ENCODE measurements around the gene TRIM54.

TRIM54 gene

DNA sequence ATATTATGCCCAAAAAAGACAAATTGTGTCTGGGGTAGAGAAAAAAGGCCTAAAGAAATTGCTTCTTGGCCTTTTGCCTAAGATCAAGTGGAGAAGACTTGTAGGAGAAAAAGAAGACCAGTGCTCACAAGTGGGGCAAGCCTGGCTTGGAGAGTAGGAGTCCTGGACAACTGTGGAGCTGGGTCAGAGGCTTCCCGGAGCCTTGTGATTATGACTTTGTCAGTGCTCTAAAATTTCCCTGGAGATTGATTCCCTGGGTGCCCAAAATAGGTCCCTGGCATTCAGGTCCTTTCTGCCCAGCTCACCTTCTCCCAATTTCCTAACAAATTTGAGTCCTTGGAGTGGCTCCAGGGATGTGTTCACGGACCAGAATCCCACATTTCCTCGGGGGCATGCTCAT, 787 bp upstream of the TRIM54 start:
- no peak overlapping the region for H3K4me3 ChIP-seq (ENCODE audit: low read depth in 1 of 2, low read length in 1 of 2)
- H3K4me1 ChIP-seq (ENCODE audit: control insufficient read depth in 1 of 2, insufficient read depth in 1 of 2, low read depth in 1 of 2, low read length in 1 of 2), result no peaks in the 10 kb centered on the region
- TF ChIP-seq, protein P1, sequence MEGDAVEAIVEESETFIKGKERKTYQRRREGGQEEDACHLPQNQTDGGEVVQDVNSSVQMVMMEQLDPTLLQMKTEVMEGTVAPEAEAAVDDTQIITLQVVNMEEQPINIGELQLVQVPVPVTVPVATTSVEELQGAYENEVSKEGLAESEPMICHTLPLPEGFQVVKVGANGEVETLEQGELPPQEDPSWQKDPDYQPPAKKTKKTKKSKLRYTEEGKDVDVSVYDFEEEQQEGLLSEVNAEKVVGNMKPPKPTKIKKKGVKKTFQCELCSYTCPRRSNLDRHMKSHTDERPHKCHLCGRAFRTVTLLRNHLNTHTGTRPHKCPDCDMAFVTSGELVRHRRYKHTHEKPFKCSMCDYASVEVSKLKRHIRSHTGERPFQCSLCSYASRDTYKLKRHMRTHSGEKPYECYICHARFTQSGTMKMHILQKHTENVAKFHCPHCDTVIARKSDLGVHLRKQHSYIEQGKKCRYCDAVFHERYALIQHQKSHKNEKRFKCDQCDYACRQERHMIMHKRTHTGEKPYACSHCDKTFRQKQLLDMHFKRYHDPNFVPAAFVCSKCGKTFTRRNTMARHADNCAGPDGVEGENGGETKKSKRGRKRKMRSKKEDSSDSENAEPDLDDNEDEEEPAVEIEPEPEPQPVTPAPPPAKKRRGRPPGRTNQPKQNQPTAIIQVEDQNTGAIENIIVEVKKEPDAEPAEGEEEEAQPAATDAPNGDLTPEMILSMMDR (IDR thresholded peaks at IDR 0.05), result no peak
- H3K27me3 ChIP-seq, result peaks cover 29% of the 10 kb centered on the region
- H3K9me3 ChIP-seq, result no peaks in the 10 kb centered on the region
- H3K27ac ChIP-seq, result no peak overlapping the region
- H3K36me3 ChIP-seq, result no peaks in the 10 kb centered on the region

DNA sequence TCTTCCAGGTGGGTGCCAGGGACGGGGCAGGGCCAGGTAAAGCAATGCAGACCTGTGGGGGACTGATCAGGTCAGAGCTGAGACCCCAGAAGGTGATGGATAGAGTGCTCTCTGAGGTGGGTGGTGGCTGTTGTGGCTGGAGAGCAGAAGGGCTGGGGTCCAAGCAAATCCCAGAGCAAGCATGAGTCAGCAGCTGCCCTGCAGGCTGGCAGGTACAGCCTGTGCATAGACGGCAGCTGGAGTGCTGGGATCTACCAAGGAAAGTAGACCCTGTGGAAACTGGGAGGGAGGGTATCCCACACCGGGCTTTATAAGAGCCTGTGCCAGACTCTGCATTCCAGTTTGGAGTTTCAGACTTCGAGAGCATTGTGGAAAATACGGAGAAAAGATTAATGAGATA, 663 bp downstream of the TRIM54 start:
- H3K36me3 ChIP-seq, result no peaks in the 10 kb centered on the region
- no peaks in the 10 kb centered on the region for H3K4me1 ChIP-seq (ENCODE audit: control insufficient read depth in 1 of 2, insufficient read depth in 1 of 2, low read depth in 1 of 2, low read length in 1 of 2)
- peaks cover 24% of the 10 kb centered on the region for H3K27me3 ChIP-seq
- H3K27ac ChIP-seq, result no peak overlapping the region
- TF ChIP-seq, protein P1 (IDR thresholded peaks at IDR 0.05), result no peak
- no peaks in the 10 kb centered on the region for H3K9me3 ChIP-seq
- no peak overlapping the region for H3K4me3 ChIP-seq (ENCODE audit: low read depth in 1 of 2, low read length in 1 of 2)

GRCh38 chr2:27284996-27285395, 2.8 kb downstream of the TRIM54 start:
- no peak overlapping the region for H3K4me3 ChIP-seq (ENCODE audit: low read depth in 1 of 2, low read length in 1 of 2)
- H3K27ac ChIP-seq, result no peak overlapping the region
- peaks cover 27% of the 10 kb centered on the region for H3K27me3 ChIP-seq
- H3K36me3 ChIP-seq, result no peaks in the 10 kb centered on the region
- no peaks in the 10 kb centered on the region for H3K4me1 ChIP-seq (ENCODE audit: control insufficient read depth in 1 of 2, insufficient read depth in 1 of 2, low read depth in 1 of 2, low read length in 1 of 2)
- no peaks in the 10 kb centered on the region for H3K9me3 ChIP-seq
- TF ChIP-seq, protein P1 (IDR thresholded peaks at IDR 0.05), result no peak

- peaks cover 31% of the 10 kb centered on the region for H3K27me3 ChIP-seq
- H3K4me1 ChIP-seq (ENCODE audit: control insufficient read depth in 1 of 2, insufficient read depth in 1 of 2, low read depth in 1 of 2, low read length in 1 of 2), result no peaks in the 10 kb centered on the region
- no peak overlapping the region for H3K4me3 ChIP-seq (ENCODE audit: low read depth in 1 of 2, low read length in 1 of 2)
- H3K36me3 ChIP-seq, result no peaks in the 10 kb centered on the region
- H3K27ac ChIP-seq, result no peak overlapping the region
- TF ChIP-seq, protein P1 (IDR thresholded peaks at IDR 0.05), result no peak
- no peaks in the 10 kb centered on the region for H3K9me3 ChIP-seq
Observed at GRCh38 chr2:27285481-27285880, 3.3 kb downstream of the TRIM54 start.

DNA sequence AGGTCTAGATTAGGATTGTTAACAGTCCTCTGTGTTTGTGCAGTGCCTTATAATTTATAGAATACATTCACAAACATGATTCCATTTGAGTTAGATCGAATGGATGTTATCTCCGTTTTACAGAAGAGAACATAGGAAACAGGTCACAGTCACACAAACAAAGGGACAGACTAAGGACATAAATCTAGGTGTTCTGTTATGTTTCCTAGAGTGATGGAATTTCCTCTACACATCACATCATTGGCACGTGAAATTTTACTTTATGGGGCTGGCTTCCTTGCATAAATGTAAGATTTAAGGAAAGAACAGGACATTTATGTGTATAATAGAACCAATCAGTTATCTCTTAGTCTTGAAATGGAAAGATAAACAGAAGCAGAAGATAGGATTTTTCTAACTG, 6.4 kb downstream of the TRIM54 start:
- Histone ChIP-seq H3K9me3 (no peaks in the 10 kb centered on the region), H3K4me3 (ENCODE audit: low read depth in 1 of 2, low read length in 1 of 2) (no peak overlapping the region), H3K27ac (no peak overlapping the region), H3K36me3 (no peaks in the 10 kb centered on the region), H3K27me3 (peaks cover 40% of the 10 kb centered on the region), H3K4me1 (ENCODE audit: control insufficient read depth in 1 of 2, insufficient read depth in 1 of 2, low read depth in 1 of 2, low read length in 1 of 2) (no peaks in the 10 kb centered on the region)
- TF ChIP-seq, protein P1 (IDR thresholded peaks at IDR 0.05), result no peak

GRCh38 chr2:27290549-27290948, 8.3 kb downstream of the TRIM54 start:
- TF ChIP-seq, protein P1 (IDR thresholded peaks at IDR 0.05), result no peak
- peaks cover 40% of the 10 kb centered on the region for H3K27me3 ChIP-seq

More at GRCh38 chr2:27290549-27290948, 8.3 kb downstream of the TRIM54 start:
- Histone ChIP-seq H3K36me3 (no peaks in the 10 kb centered on the region), H3K9me3 (no peaks in the 10 kb centered on the region), H3K27ac (no peak overlapping the region), H3K4me3 (ENCODE audit: low read depth in 1 of 2, low read length in 1 of 2) (no peak overlapping the region), H3K4me1 (ENCODE audit: control insufficient read depth in 1 of 2, insufficient read depth in 1 of 2, low read depth in 1 of 2, low read length in 1 of 2) (no peaks in the 10 kb centered on the region)
